OCI-LY7 (cell line): ENCODE measurements around the gene MCM7. TPM values are rescaled to one million over a fixed set of nuclear protein-coding genes. Genes with fewer than 3 reads are reported as not detected.

Experiments used
- BruUV-seq: library from RNA; stranded (reverse); fragments of 400-500 nt; replicated peaks from 2 replicates; lab custom pipeline; 2021; lab: Mats Ljungman, UMichigan
- CTCF ChIA-PET: fragments of 300-600 bp; sonication (Branson Sonifier 250); formaldehyde crosslinking; loops from one replicate; lab custom pipeline; 2022; ENCODE audit warnings: antibody characterized with exemption; ENCODE audit not compliant: unreplicated experiment; lab: Charles Lee
- POLR2A ChIA-PET: fragments of 300-600 bp; sonication (Branson Sonifier 250); formaldehyde crosslinking; loops from one replicate; lab custom pipeline; 2022; ENCODE audit warnings: antibody characterized with exemption; lab: Charles Lee
- DNase-seq: peaks from one replicate; pipeline ENCODE4 v3.0.0-alpha.2; 2015; ENCODE audit warnings: low spot score
- H2AFZ ChIP-seq: fragments of 200-600 bp; sonication (generic), shearing (Covaris generic); 2 replicates; pipeline ENCODE4 v1.6.1; 2014; ENCODE audit warnings: mild to moderate bottlenecking, antibody characterized with exemption, low read length, moderate library complexity
- H3K27ac ChIP-seq: fragments of 200-600 bp; sonication (generic); 2 replicates; pipeline ENCODE4 v1.5.1; 2014; ENCODE audit warnings: mixed run types, low read depth, mild to moderate bottlenecking, moderate library complexity, low read length, inconsistent platforms; ENCODE audit not compliant: poor library complexity, severe bottlenecking
- H3K36me3 ChIP-seq: fragments of 200-600 bp; sonication (generic); 2 replicates; pipeline ENCODE4 v1.6.1; 2014; ENCODE audit warnings: mild to moderate bottlenecking, antibody characterized with exemption, low read length, moderate library complexity, mixed read lengths; ENCODE audit not compliant: insufficient read depth
- H3K4me1 ChIP-seq: fragments of 200-600 bp; sonication (generic); 2 replicates; pipeline ENCODE4 v1.5.1; 2014; ENCODE audit warnings: mild to moderate bottlenecking, low read length; ENCODE audit not compliant: insufficient read depth, poor library complexity, severe bottlenecking
- H3K4me2 ChIP-seq: fragments of 200-600 bp; sonication (generic); 2 replicates; pipeline ENCODE4 v1.6.1; 2014; ENCODE audit warnings: mild to moderate bottlenecking, low read length
- H3K4me3 ChIP-seq: fragments of 200-600 bp; sonication (generic); 2 replicates; pipeline ENCODE4 v1.5.1; 2014; ENCODE audit warnings: mild to moderate bottlenecking, low read depth, low read length; ENCODE audit not compliant: poor library complexity, severe bottlenecking
- H3K79me2 ChIP-seq: fragments of 200-600 bp; sonication (generic); 2 replicates; pipeline ENCODE4 v1.6.1; 2016; ENCODE audit warnings: low read depth, mild to moderate bottlenecking, low read length, moderate library complexity, mixed read lengths; ENCODE audit not compliant: insufficient read depth
- H3K9me2 ChIP-seq: fragments of 200-600 bp; sonication (generic); 2 replicates; pipeline ENCODE4 v1.6.1; 2016; ENCODE audit warnings: mild to moderate bottlenecking, low read length, mixed read lengths; ENCODE audit not compliant: insufficient read depth
- H3K9me3 ChIP-seq: fragments of 200-600 bp; sonication (generic); 2 replicates; pipeline ENCODE4 v1.6.1; 2014; ENCODE audit warnings: mild to moderate bottlenecking, mixed run types, low read length, mixed read lengths
- H4K20me1 ChIP-seq: fragments of 200-600 bp; sonication (generic); 2 replicates; pipeline ENCODE4 v1.6.1; 2014; ENCODE audit warnings: mild to moderate bottlenecking, antibody characterized with exemption, low read length, moderate library complexity, mixed read lengths; ENCODE audit not compliant: insufficient read depth
- EZH2phosphoT487 ChIP-seq: fragments of 200-600 bp; sonication (generic); IDR thresholded peaks from 2 replicates; pipeline ENCODE4 v1.6.1; 2018; ENCODE audit warnings: low read depth, borderline replicate concordance, mild to moderate bottlenecking, mixed run types, antibody characterized with exemption, low read length, moderate library complexity, mixed read lengths
- intact Hi-C: fragments of 100-400 bp; cut with micrococcal nuclease; formaldehyde crosslinking; loops from one replicate; pipeline ENCODE4 v1.10.0; 2022; ENCODE audit not compliant: unreplicated experiment
- total RNA-seq, 2 experiments: library from RNA; depleted of rRNA in 1 of 2; stranded (reverse); fragments of >200 nt in 1 of 2; shearing (Covaris generic) in 1 of 2; gene quantifications; 2 replicates each; pipeline ENCODE4 v1.2.3, GENCODE V29; 2014 to 2022
- TF ChIP-seq, protein P1 (sequence below): fragments of 200-600 bp; sonication (generic); conservative IDR thresholded peaks from 2 replicates; pipeline ENCODE4 v1.5.1; 2014; ENCODE audit warnings: mild to moderate bottlenecking, antibody characterized with exemption, low read length, moderate library complexity, mixed read lengths

MCM7 gene
- total RNA-seq, 2 experiments from 2014 or later, result 423 to 424 TPM

DNA sequence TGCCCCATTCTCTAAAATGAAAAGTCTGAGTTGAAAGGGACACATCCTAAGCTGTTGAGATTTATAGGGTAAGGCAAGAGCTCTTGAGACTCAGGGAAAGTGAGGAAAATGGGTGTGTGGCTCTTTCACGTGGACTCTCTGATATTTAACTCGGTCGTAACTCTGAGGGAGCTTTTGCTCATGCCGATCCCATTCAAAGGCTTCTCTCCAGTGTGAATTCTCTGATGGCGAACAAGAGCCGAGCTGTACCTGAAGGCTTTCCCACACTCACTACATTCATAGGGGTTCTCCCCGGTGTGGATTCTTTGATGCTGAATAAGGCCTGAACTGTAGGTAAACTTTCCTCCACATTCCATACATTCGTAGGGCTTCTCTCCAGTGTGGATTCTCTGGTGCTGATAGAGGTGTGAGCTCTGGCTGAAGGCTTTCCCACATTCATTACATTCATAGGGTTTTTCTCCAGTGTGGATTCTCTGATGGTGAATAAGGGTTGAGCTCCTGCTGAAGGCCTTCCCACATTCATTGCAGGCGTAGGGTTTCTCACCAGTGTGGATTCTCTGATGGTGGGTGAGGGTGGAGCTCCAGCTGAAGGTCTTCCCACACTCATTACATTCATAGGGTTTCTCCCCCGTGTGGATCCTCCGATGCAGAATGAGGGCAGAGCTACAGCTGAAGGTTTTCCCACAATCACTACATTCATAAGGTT lies 30.0 kb downstream of the MCM7 start:
- Histone ChIP-seq H3K4me3 (no peak overlapping the region), H4K20me1 (no peaks in the 10 kb centered on the region), H3K9me3 (no peaks in the 10 kb centered on the region), H3K27ac (no peak overlapping the region), H3K79me2 (no peaks in the 10 kb centered on the region), H3K4me1 (no peaks in the 10 kb centered on the region), H3K9me2 (no peaks in the 10 kb centered on the region), H3K36me3 (peaks cover 66% of the 10 kb centered on the region), H2AFZ (no peak overlapping the region), H3K4me2 (no peak overlapping the region)
- no peak for TF ChIP-seq EZH2phosphoT487
- TF ChIP-seq, protein P1, sequence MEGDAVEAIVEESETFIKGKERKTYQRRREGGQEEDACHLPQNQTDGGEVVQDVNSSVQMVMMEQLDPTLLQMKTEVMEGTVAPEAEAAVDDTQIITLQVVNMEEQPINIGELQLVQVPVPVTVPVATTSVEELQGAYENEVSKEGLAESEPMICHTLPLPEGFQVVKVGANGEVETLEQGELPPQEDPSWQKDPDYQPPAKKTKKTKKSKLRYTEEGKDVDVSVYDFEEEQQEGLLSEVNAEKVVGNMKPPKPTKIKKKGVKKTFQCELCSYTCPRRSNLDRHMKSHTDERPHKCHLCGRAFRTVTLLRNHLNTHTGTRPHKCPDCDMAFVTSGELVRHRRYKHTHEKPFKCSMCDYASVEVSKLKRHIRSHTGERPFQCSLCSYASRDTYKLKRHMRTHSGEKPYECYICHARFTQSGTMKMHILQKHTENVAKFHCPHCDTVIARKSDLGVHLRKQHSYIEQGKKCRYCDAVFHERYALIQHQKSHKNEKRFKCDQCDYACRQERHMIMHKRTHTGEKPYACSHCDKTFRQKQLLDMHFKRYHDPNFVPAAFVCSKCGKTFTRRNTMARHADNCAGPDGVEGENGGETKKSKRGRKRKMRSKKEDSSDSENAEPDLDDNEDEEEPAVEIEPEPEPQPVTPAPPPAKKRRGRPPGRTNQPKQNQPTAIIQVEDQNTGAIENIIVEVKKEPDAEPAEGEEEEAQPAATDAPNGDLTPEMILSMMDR, result no peak
- POLR2A ChIA-PET, result interaction anchor here (0.6 to 1.1 kb wide), 2 partner anchors 21 to 115 kb away, joined by 3 to 8 read pairs; no protein-coding TSS in a partner anchor
- intact Hi-C loops, result no loop called here
- DNase-seq, result no peak
- BruUV-seq, result TSS peak; percentile 53
- CTCF ChIA-PET, result no interaction called here

DNA sequence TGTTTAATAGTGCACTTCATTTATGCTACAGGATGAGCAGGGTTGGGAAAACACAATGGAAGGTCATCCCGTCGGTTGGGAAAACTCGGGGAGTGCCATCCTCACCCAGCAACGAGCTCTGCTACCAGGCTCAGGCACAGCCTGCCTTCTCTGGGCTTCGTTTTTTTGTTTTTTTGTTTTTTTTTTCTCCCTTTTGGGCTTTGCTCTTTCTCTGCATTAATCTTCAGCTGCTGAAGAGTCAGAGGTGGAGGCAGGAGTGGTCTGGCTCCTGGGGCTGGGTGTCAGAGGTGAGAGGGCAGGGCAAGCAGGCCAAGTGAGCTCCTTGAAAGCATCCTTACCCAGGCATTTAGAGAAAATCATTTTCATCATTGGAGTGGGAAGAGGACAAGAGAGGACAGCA lies 31.2 kb downstream of the MCM7 start:
- Histone ChIP-seq H3K36me3 (peaks cover 62% of the 10 kb centered on the region), H3K4me1 (no peaks in the 10 kb centered on the region), H3K4me2 (no peak overlapping the region), H3K79me2 (no peaks in the 10 kb centered on the region), H3K27ac (no peak overlapping the region), H2AFZ (no peak overlapping the region), H4K20me1 (no peaks in the 10 kb centered on the region), H3K9me3 (no peaks in the 10 kb centered on the region), H3K4me3 (no peak overlapping the region), H3K9me2 (no peaks in the 10 kb centered on the region)
- intact Hi-C loops, result no loop called here
- no peak for DNase-seq
- ChIA-PET CTCF (no interaction called here), POLR2A (interaction anchor here (0.8 kb wide), 1 partner anchor 109 kb away, joined by 3 read pairs; no protein-coding TSS in a partner anchor)
- TF ChIP-seq, protein P1, result no peak
- no peak for TF ChIP-seq EZH2phosphoT487
- BruUV-seq, result no TSS peak

DNA sequence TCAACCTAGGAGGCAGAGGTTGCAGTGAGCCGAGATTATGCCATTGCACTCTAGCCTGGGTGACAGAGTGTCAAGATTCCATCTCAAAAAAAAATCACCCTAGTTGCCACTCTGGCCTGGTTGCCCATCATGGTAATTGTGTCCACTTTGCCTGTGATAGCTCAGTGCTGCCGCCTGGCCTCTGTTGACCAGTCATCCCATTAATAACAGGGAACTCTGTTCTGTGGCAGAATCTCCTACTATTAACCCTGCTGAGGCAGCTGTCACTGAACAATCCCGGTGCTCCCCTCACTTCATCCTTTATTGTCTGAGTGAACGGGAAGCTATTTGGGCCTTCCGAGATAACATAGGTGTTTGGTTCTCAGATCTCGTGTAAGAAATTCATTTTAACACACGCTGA lies 34.2 kb downstream of the MCM7 start:
- ChIA-PET CTCF (no interaction called here), POLR2A (no interaction called here)
- Histone ChIP-seq H3K27ac (no peak overlapping the region), H3K9me3 (no peaks in the 10 kb centered on the region), H3K4me2 (no peak overlapping the region), H3K9me2 (no peaks in the 10 kb centered on the region), H3K36me3 (peaks cover 46% of the 10 kb centered on the region), H3K4me1 (no peaks in the 10 kb centered on the region), H4K20me1 (no peaks in the 10 kb centered on the region), H3K79me2 (no peaks in the 10 kb centered on the region), H3K4me3 (no peak overlapping the region), H2AFZ (no peak overlapping the region)
- no TSS peak for BruUV-seq
- DNase-seq, result no peak
- no peak for TF ChIP-seq EZH2phosphoT487
- TF ChIP-seq, protein P1, result no peak
- intact Hi-C loops, result no loop called here
